Activated T-helper 2 cell treated with anti-CD3 and anti-CD28 coated beads, Interferon-gamma antibody, Interleukin-2, Interleukin-4, amounts not matched to agents 10 μg/mL and 5 μg/mL and 100 μg/mL, durations not matched to agents 14 hours and 24 hours and 36 hours (primary cell): ENCODE results near the gene LRRFIP1. TPM values are rescaled to one million over a fixed set of nuclear protein-coding genes. Genes with fewer than 3 reads are reported as not detected.

Experiments
- DNase-seq: peaks from one replicate; pipeline ENCODE4 v3.0.0; 2021; ENCODE audit warnings: low spot score
- H3K27ac Mint-ChIP-seq: one replicate; pipeline ENCODE4 v1.8.0; 2021; ENCODE audit warnings: mixed read lengths
- H3K27me3 Mint-ChIP-seq: one replicate; pipeline ENCODE4 v1.8.0; 2021; ENCODE audit warnings: low read depth, mixed read lengths
- H3K36me3 Mint-ChIP-seq: one replicate; pipeline ENCODE4 v1.8.0; 2021; ENCODE audit warnings: low read depth, mixed read lengths
- H3K4me1 Mint-ChIP-seq: one replicate; pipeline ENCODE4 v1.8.0; 2021; ENCODE audit warnings: low read depth, mixed read lengths
- H3K4me3 Mint-ChIP-seq: one replicate; pipeline ENCODE4 v1.8.0; 2021; ENCODE audit warnings: low read depth, mild to moderate bottlenecking, moderate library complexity, mixed read lengths
- H3K9me3 Mint-ChIP-seq: one replicate; pipeline ENCODE4 v1.8.0; 2021; ENCODE audit warnings: mixed read lengths
- intact Hi-C: fragments of 100-400 bp; cut with micrococcal nuclease; formaldehyde crosslinking; loops from one replicate; pipeline ENCODE4 v1.15.1; 2023
- total RNA-seq: library from RNA; stranded (reverse); gene quantifications from 2 replicates; pipeline ENCODE4 v1.2.3, GENCODE V29; 2022

Gene LRRFIP1
- total RNA-seq, 1 donor from 2014 or later: 256 TPM

GRCh38 chr2:237696461-237696860, 69.1 kb downstream of the LRRFIP1 start:
- no peaks in the 10 kb centered on the region for H3K27me3 Mint-ChIP-seq
- H3K4me1 Mint-ChIP-seq: peaks cover 67% of the 10 kb centered on the region
- intact Hi-C loops: loop anchor here (2.0 to 5.0 kb wide), 2 partner anchors 48 to 366 kb away; partner anchors contain the start of gene SCLY
- H3K27ac Mint-ChIP-seq: peak overlapping the region; percentile 98
- H3K36me3 Mint-ChIP-seq: peaks cover 56% of the 10 kb centered on the region
- no peak for DNase-seq
- H3K9me3 Mint-ChIP-seq: no peaks in the 10 kb centered on the region
- peak overlapping the region; percentile 99 for H3K4me3 Mint-ChIP-seq

- H3K9me3 Mint-ChIP-seq: no peaks in the 10 kb centered on the region
- peaks cover 62% of the 10 kb centered on the region for H3K36me3 Mint-ChIP-seq
- peaks cover 80% of the 10 kb centered on the region for H3K4me1 Mint-ChIP-seq
- peak overlapping the region; percentile 99 for H3K4me3 Mint-ChIP-seq
- intact Hi-C loops: loop anchor here (2.0 to 5.0 kb wide), 2 partner anchors 47 to 365 kb away; partner anchors contain the start of gene SCLY
- no peaks in the 10 kb centered on the region for H3K27me3 Mint-ChIP-seq
- DNase-seq: no peak
- H3K27ac Mint-ChIP-seq: peak overlapping the region; percentile 98
These were observed 70.4 kb downstream of the LRRFIP1 start for GRCh38 chr2:237697586-237698357.

GRCh38 chr2:237698358-237698694, 70.9 kb downstream of the LRRFIP1 start:
- no peak for DNase-seq
- peaks cover 63% of the 10 kb centered on the region for H3K36me3 Mint-ChIP-seq

GRCh38 chr2:237699870-237700511, 72.6 kb downstream of the LRRFIP1 start:
- H3K36me3 Mint-ChIP-seq: peaks cover 57% of the 10 kb centered on the region
- DNase-seq: no peak

More at GRCh38 chr2:237698358-237698694, 70.9 kb downstream of the LRRFIP1 start:
- Mint-ChIP-seq H3K27ac (peak overlapping the region; percentile 98), H3K27me3 (no peaks in the 10 kb centered on the region), H3K4me1 (peaks cover 85% of the 10 kb centered on the region), H3K9me3 (no peaks in the 10 kb centered on the region), H3K4me3 (peak overlapping the region; percentile 99)
- intact Hi-C loops: loop anchor here (5.0 kb wide), 1 partner anchor 364 kb away; the partner anchor contains the start of gene SCLY

GRCh38 chr2:237700512-237701032, 73.2 kb downstream of the LRRFIP1 start:
- DNase-seq: peak; percentile 63
- peaks cover 57% of the 10 kb centered on the region for H3K36me3 Mint-ChIP-seq
- no peaks in the 10 kb centered on the region for H3K9me3 Mint-ChIP-seq
- no peaks in the 10 kb centered on the region for H3K27me3 Mint-ChIP-seq
- H3K27ac Mint-ChIP-seq: peak overlapping the region; percentile 96
- peak overlapping the region; percentile 80 for H3K4me3 Mint-ChIP-seq
- intact Hi-C loops: loop anchor here (1.0 to 5.0 kb wide), 6 partner anchors 8 to 273 kb away; partner anchors contain the start of gene UBE2F
- peaks cover 87% of the 10 kb centered on the region for H3K4me1 Mint-ChIP-seq

More at GRCh38 chr2:237699870-237700511, 72.6 kb downstream of the LRRFIP1 start:
- Mint-ChIP-seq H3K27me3 (no peaks in the 10 kb centered on the region), H3K4me3 (peak overlapping the region; percentile 80), H3K27ac (peak overlapping the region; percentile 96), H3K4me1 (peaks cover 88% of the 10 kb centered on the region), H3K9me3 (no peaks in the 10 kb centered on the region)
- intact Hi-C loops: loop anchor here (1.0 to 5.0 kb wide), 7 partner anchors 8 to 362 kb away; partner anchors contain the start of genes SCLY and UBE2F

- Mint-ChIP-seq H3K4me1 (peaks cover 83% of the 10 kb centered on the region), H3K9me3 (no peaks in the 10 kb centered on the region), H3K27ac (peak overlapping the region; percentile 96), H3K36me3 (peaks cover 57% of the 10 kb centered on the region), H3K4me3 (peak overlapping the region; percentile 80), H3K27me3 (no peaks in the 10 kb centered on the region)
- DNase-seq: no peak
- intact Hi-C loops: loop anchor here (2.0 to 5.0 kb wide), 5 partner anchors 14 to 274 kb away; partner anchors contain the start of gene UBE2F
These were observed 73.9 kb downstream of the LRRFIP1 start for GRCh38 chr2:237701033-237701858.

- H3K4me3 Mint-ChIP-seq: peak overlapping the region; percentile 80
- intact Hi-C loops: loop anchor here (2.0 to 5.0 kb wide), 5 partner anchors 13 to 275 kb away; partner anchors contain the start of gene UBE2F
- H3K36me3 Mint-ChIP-seq: peaks cover 61% of the 10 kb centered on the region
- H3K9me3 Mint-ChIP-seq: no peaks in the 10 kb centered on the region
- peaks cover 84% of the 10 kb centered on the region for H3K4me1 Mint-ChIP-seq
- H3K27ac Mint-ChIP-seq: peak overlapping the region; percentile 96
- no peak for DNase-seq
- no peaks in the 10 kb centered on the region for H3K27me3 Mint-ChIP-seq
These were observed 74.5 kb downstream of the LRRFIP1 start for GRCh38 chr2:237701859-237702390.

GRCh38 chr2:237702441-237703391, 75.3 kb downstream of the LRRFIP1 start:
- peak overlapping the region; percentile 96 for H3K27ac Mint-ChIP-seq
- peaks cover 85% of the 10 kb centered on the region for H3K4me1 Mint-ChIP-seq
- DNase-seq: no peak
- no peaks in the 10 kb centered on the region for H3K27me3 Mint-ChIP-seq
- H3K36me3 Mint-ChIP-seq: peaks cover 64% of the 10 kb centered on the region
- H3K9me3 Mint-ChIP-seq: no peaks in the 10 kb centered on the region
- H3K4me3 Mint-ChIP-seq: peak overlapping the region; percentile 80
- intact Hi-C loops: loop anchor here (5.0 kb wide), 1 partner anchor 275 kb away; no protein-coding TSS in a partner anchor

- no peak for DNase-seq
- Mint-ChIP-seq H3K36me3 (peaks cover 61% of the 10 kb centered on the region), H3K27ac (peak overlapping the region; percentile 96), H3K9me3 (no peaks in the 10 kb centered on the region), H3K4me1 (peaks cover 69% of the 10 kb centered on the region), H3K27me3 (no peaks in the 10 kb centered on the region), H3K4me3 (peak overlapping the region; percentile 80)
- intact Hi-C loops: loop anchor here (5.0 kb wide), 1 partner anchor 277 kb away; no protein-coding TSS in a partner anchor
These were observed 77.4 kb downstream of the LRRFIP1 start for GRCh38 chr2:237704501-237705434.

- peaks cover 58% of the 10 kb centered on the region for H3K36me3 Mint-ChIP-seq
- H3K9me3 Mint-ChIP-seq: no peaks in the 10 kb centered on the region
- H3K4me1 Mint-ChIP-seq: peaks cover 56% of the 10 kb centered on the region
- no peak for DNase-seq
- no peak overlapping the region for H3K4me3 Mint-ChIP-seq
- intact Hi-C loops: no loop called here
- H3K27me3 Mint-ChIP-seq: no peaks in the 10 kb centered on the region
- H3K27ac Mint-ChIP-seq: peak overlapping the region; percentile 87
These were observed 78.9 kb downstream of the LRRFIP1 start for GRCh38 chr2:237706257-237706656.
